Heart left ventricle (tissue), 16 donors: ENCODE measurements around the gene DTX4. TPM values are rescaled to one million over a fixed set of nuclear protein-coding genes. Genes with fewer than 3 reads are reported as not detected.
A peak's percentile ranks its signal among the peaks of the same experiment; 100 is the strongest.

ENCODE experiments used
- ATAC-seq, 4 donors: fragments of 200-7000 bp; cut with Tn5 transposase; one replicate each; pipeline ENCODE4 v1.9.1; 2020 to 2022; ENCODE audit warnings: moderate library complexity in 4 of 4, mild to moderate bottlenecking in 3 of 4, moderate number of reproducible peaks in 1 of 4
- DNase-seq, 5 donors: peaks; one replicate each; pipeline ENCODE4 v3.0.0-alpha.2; 2020
- H3K27ac ChIP-seq, 12 donors: fragments of 200-600 bp; sonication (generic) in 4 of 12; one replicate each; pipeline versions ENCODE4 v1.5.0 to v1.8.0; 2016 to 2022; ENCODE audit warnings: mild to moderate bottlenecking in 2 of 12
- H3K27me3 ChIP-seq, 9 donors: fragments of 200-600 bp; sonication (generic) in 2 of 9; one replicate each; pipeline versions ENCODE4 v1.5.1 to v1.8.0; 2016 to 2022; ENCODE audit warnings: mild to moderate bottlenecking in 3 of 9
- H3K36me3 ChIP-seq, 9 donors: fragments of 200-600 bp; sonication (generic) in 2 of 9; one replicate each; pipeline versions ENCODE4 v1.5.0 to v1.8.0; 2018 to 2022; ENCODE audit warnings: mild to moderate bottlenecking in 2 of 9
- H3K4me1 ChIP-seq, 12 donors: fragments of 200-600 bp; sonication (generic) in 4 of 12; one replicate each; pipeline versions ENCODE4 v1.5.0 to v1.8.0; 2016 to 2022; ENCODE audit warnings: mild to moderate bottlenecking in 3 of 12
- H3K4me3 ChIP-seq, 12 donors: fragments of 200-600 bp; sonication (generic) in 4 of 12; one replicate each; pipeline versions ENCODE4 v1.5.0 to v1.8.0; 2017 to 2022; ENCODE audit warnings: mild to moderate bottlenecking in 9 of 12, moderate library complexity in 4 of 12
- H3K9me3 ChIP-seq, 12 donors: fragments of 200-600 bp; sonication (generic) in 4 of 12; one replicate each; pipeline versions ENCODE4 v1.5.0 to v1.8.0; 2016 to 2022; ENCODE audit warnings: mild to moderate bottlenecking in 1 of 12
- CTCF ChIP-seq, 12 donors: fragments of 200-600 bp; sonication (generic) in 4 of 12; IDR thresholded peaks; one replicate each; pipeline versions ENCODE4 v1.5.0 to v1.8.0; 2018 to 2022; ENCODE audit warnings: antibody characterized with exemption in 12 of 12, mild to moderate bottlenecking in 5 of 12
- POLR2A ChIP-seq, 2 donors: fragments of 450-650 bp; IDR thresholded peaks; one replicate each; pipeline ENCODE4 v1.6.1; 2017; ENCODE audit warnings: antibody characterized with exemption in 2 of 2, mild to moderate bottlenecking in 2 of 2, moderate library complexity in 2 of 2
- WGBS, 4 donors: extraction: QIAGEN DNeasy Blood & Tissue Kit in 2 of 4; methylation state at CpG; one replicate each; pipeline versions ENCODE4 v1.1.5 to v1.1.7; 2013 to 2018; 5-methylcytosine and 5-hydroxymethylcytosine counted together
- intact Hi-C, 10 donors: fragments of 100-400 bp; cut with DNase I; formaldehyde crosslinking; loops; one replicate each; pipeline versions ENCODE4 v1.11.1 to v1.14.2; 2022
- polyA plus RNA-seq, 2 donors: library from polyadenylated mRNA; stranded (reverse); fragments of 200-250 nt; gene quantifications; one replicate each; pipeline ENCODE4 v1.2.3, GENCODE V29; 2013
- total RNA-seq, 9 donors: library from RNA; depleted of rRNA in 2 of 9; stranded (reverse); fragments of >200 nt in 2 of 9; fragmentation: NEBNext Ultra II Directional in 3 of 9; extraction: Animal tissue kit (Norgen Biotek cat#: 25700) in 3 of 9; gene quantifications; one replicate each; pipeline versions ENCODE4 v1.1.0 to v1.2.4, GENCODE V29; 2016 to 2023
- donor health status: ischemic (EF 13 %, LVEDD 7.1; RV severe dilation, severe dysfunction).
- donor health status: healthy with polysubstance abuse.
- donor health status: DM: no; HTN: yes; CAD: no.
- donor health status: DM: no; HTN: no; CAD: no.
- donor health status: ischemic (EF 25% LVEDD 6.9; RV normal size, moderate dysfunction).
- donor health status: ischemic (EF 25% LVEDD 5.7; RV mildly dilated, moderate dysfunction).
- donor health status: healthy.
- donor health status: DM: yes; HTN: yes; CAD: no.
- donor health status: ischemic (EF 35%, LVEDD 5.7; RV mildly dilated, moderate dysfunction).
- donor health status: nonischemic (EF 11% LVEDD 7.7; RV severe dilation, severe dysfunction).
- donor health status: DM: yes; HTN: yes; CAD: no.
- donor health status: PGD.
- donor health status: ischemic (EF 29% LVEDD 5.4; RV normal size, mild dysfunction).
- donor health status: nonischemic (EF 23%, LVEDD 6.1; RV moderate dilation, normal function).

Gene DTX4
- total and polyA plus RNA-seq, 11 donors = 0.74 to 6.8 (median 1.8) TPM

- peak overlapping the region; percentile 41 to 79 (median 64) for H3K4me3 ChIP-seq
- WGBS, 4 donors = 0 to 2% (median 1%) methylated on average over 12 to 70 of the region's 70 CpGs
- no peak for TF ChIP-seq CTCF (IDR thresholded peaks at IDR 0.05)
- TF ChIP-seq POLR2A (IDR thresholded peaks at IDR 0.05) = no peak
- peaks cover 0 to 27% (median 10%) of the 10 kb centered on the region in 12 donors for H3K4me1 ChIP-seq
- no peaks in the 10 kb centered on the region for H3K9me3 ChIP-seq
- no peaks in the 10 kb centered on the region for H3K36me3 ChIP-seq
- DNase-seq (no peak), ATAC-seq (peak in 2 of 4 donors; percentile 26 to 36)
- peak overlapping the region in 9 of 12 donors; percentile 10 to 74 (median 47) for H3K27ac ChIP-seq
- H3K27me3 ChIP-seq = peaks cover 0 to 3% (median 0%) of the 10 kb centered on the region in 9 donors
- intact Hi-C loops = loop anchor here in 8 of 10 donors (2.0 to 10.0 kb wide), 7 partner anchors 36 to 262 kb away; partner anchors contain the start of genes OR5A2 (in 2 of the 8) and OR5A1 (in 1 of the 8)
Measured at GRCh38 chr11:59172345-59173079, 580 bp downstream of the DTX4 start.

- WGBS, 4 donors = 4 to 7% (median 6%) methylated on average over 22 to 37 of the region's 37 CpGs
- intact Hi-C loops = loop anchor here in 8 of 10 donors (2.0 to 10.0 kb wide), 7 partner anchors 35 to 261 kb away; partner anchors contain the start of genes OR5A2 (in 2 of the 8) and OR5A1 (in 1 of the 8)
- Histone ChIP-seq H3K36me3 (no peaks in the 10 kb centered on the region), H3K27ac (peak overlapping the region in 10 of 12 donors; percentile 10 to 68 (median 46)), H3K9me3 (no peaks in the 10 kb centered on the region), H3K27me3 (peaks cover 0 to 2% (median 0%) of the 10 kb centered on the region in 9 donors), H3K4me1 (peaks cover 0 to 27% (median 10%) of the 10 kb centered on the region in 12 donors), H3K4me3 (peak overlapping the region; percentile 41 to 79 (median 64))
- TF ChIP-seq POLR2A (IDR thresholded peaks at IDR 0.05) (no peak), CTCF (IDR thresholded peaks at IDR 0.05) (no peak)
- peak in 2 of 4 donors; percentile 13 to 31 for ATAC-seq
- peak in 4 of 5 donors; percentile 28 to 70 (median 38) for DNase-seq
Measured at GRCh38 chr11:59173080-59173963, 1.4 kb downstream of the DTX4 start.

- H3K9me3 ChIP-seq = peaks cover 0 to 4% (median under 1%) of the 10 kb centered on the region in 12 donors
- peak overlapping the region in 10 of 12 donors; percentile 62 to 79 (median 66) for H3K4me3 ChIP-seq
- intact Hi-C loops = loop anchor here in 8 of 10 donors (2.0 to 10.0 kb wide), 8 partner anchors 31 to 261 kb away; partner anchors contain the start of genes OR5A2 (in 2 of the 8) and OR5A1 (in 1 of the 8)
- DNase-seq (no peak), ATAC-seq (peak in 1 of 4 donors; percentile 3)
- TF ChIP-seq POLR2A (IDR thresholded peaks at IDR 0.05) (no peak), CTCF (IDR thresholded peaks at IDR 0.05) (no peak)
- WGBS, 4 donors = 39 to 54% (median 50%) methylated on average over 6 to 7 of the region's 7 CpGs
- peaks cover 0 to 27% (median 10%) of the 10 kb centered on the region in 12 donors for H3K4me1 ChIP-seq
- peak overlapping the region in 8 of 12 donors; percentile 10 to 68 (median 48) for H3K27ac ChIP-seq
- no peaks in the 10 kb centered on the region for H3K36me3 ChIP-seq
- no peaks in the 10 kb centered on the region for H3K27me3 ChIP-seq
Measured at GRCh38 chr11:59173964-59174663, 2.2 kb downstream of the DTX4 start.
